ENCODE data around the gene RCE1.

RCE1 gene

GRCh38 chr11:66854729-66855211 lies 11.5 kb downstream of the RCE1 start:
- H3K4me1 ChIP-seq (ENCODE audit: low read depth, poor library complexity, severe bottlenecking): peaks cover 10% of the 10 kb centered on the region
- H3K4me3 ChIP-seq (IDR thresholded peaks at IDR 0.05; ENCODE audit: insufficient read depth, low read depth, low read length): no peak overlapping the region
- no peak for TF ChIP-seq CTCF (conservative IDR thresholded peaks at IDR 0.05; ENCODE audit: low read depth, low read length)
- H3K27ac ChIP-seq: no peak overlapping the region
- H3K4me2 ChIP-seq: no peak overlapping the region
- peaks cover 9% of the 10 kb centered on the region; the same call in 1 of the 2 replicates for H3K79me2 ChIP-seq (ENCODE audit: insufficient read depth, low read depth)
- no peak overlapping the region for H2AFZ ChIP-seq (ENCODE audit: low read depth)
- H3K27me3 ChIP-seq (ENCODE audit: insufficient read depth, low read depth): no peaks in the 10 kb centered on the region
- no peaks in the 10 kb centered on the region for H3K36me3 ChIP-seq (ENCODE audit: insufficient read depth)
- H3K9ac ChIP-seq: no peak overlapping the region
- no peaks in the 10 kb centered on the region for H4K20me1 ChIP-seq (ENCODE audit: insufficient read depth)

- H2AFZ ChIP-seq (ENCODE audit: low read depth): peak overlapping the region; percentile 86
- H3K27me3 ChIP-seq (ENCODE audit: insufficient read depth, low read depth): no peaks in the 10 kb centered on the region
- H3K27ac ChIP-seq: peak overlapping the region; percentile 75
- no peak for TF ChIP-seq CTCF (conservative IDR thresholded peaks at IDR 0.05; ENCODE audit: low read depth, low read length)
- H3K9ac ChIP-seq: peak overlapping the region; percentile 88
- no peaks in the 10 kb centered on the region for H4K20me1 ChIP-seq (ENCODE audit: insufficient read depth)
- no peak overlapping the region for H3K4me3 ChIP-seq (IDR thresholded peaks at IDR 0.05; ENCODE audit: insufficient read depth, low read depth, low read length)
- peaks cover 10% of the 10 kb centered on the region for H3K4me1 ChIP-seq (ENCODE audit: low read depth, poor library complexity, severe bottlenecking)
- H3K4me2 ChIP-seq: peak overlapping the region; percentile 99
- no peaks in the 10 kb centered on the region for H3K36me3 ChIP-seq (ENCODE audit: insufficient read depth)
- H3K79me2 ChIP-seq (ENCODE audit: insufficient read depth, low read depth): peaks cover 9% of the 10 kb centered on the region; the same call in 1 of the 2 replicates
These were observed 12.6 kb downstream of the RCE1 start for GRCh38 chr11:66855574-66856495.

- Histone ChIP-seq H3K27me3 (ENCODE audit: insufficient read depth, low read depth) (no peaks in the 10 kb centered on the region), H3K79me2 (ENCODE audit: insufficient read depth, low read depth) (peaks cover 9% of the 10 kb centered on the region; the same call in 1 of the 2 replicates), H3K9ac (peak within 1 kb of the TSS; percentile 88), H3K4me1 (ENCODE audit: low read depth, poor library complexity, severe bottlenecking) (peaks cover 10% of the 10 kb centered on the region), H4K20me1 (ENCODE audit: insufficient read depth) (no peaks in the 10 kb centered on the region), H3K4me2 (peak within 1 kb of the TSS; percentile 99), H3K36me3 (ENCODE audit: insufficient read depth) (no peaks in the 10 kb centered on the region), H3K27ac (peak within 1 kb of the TSS; percentile 75), H2AFZ (ENCODE audit: low read depth) (peak within 1 kb of the TSS; percentile 86), H3K4me3 (IDR thresholded peaks at IDR 0.05; ENCODE audit: insufficient read depth, low read depth, low read length) (no peak within 1 kb of the TSS)
- TF ChIP-seq CTCF (conservative IDR thresholded peaks at IDR 0.05; ENCODE audit: low read depth, low read length): no peak
These were observed 13.4 kb downstream of the RCE1 start, which contains the start of gene LRFN4 for GRCh38 chr11:66856496-66857233. TSS of gene LRFN4 (plus strand) at chr11:66857064. CDS start at chr11:66857745, 681 bp downstream.

GRCh38 chr11:66857234-66857926 lies 14.1 kb downstream of the RCE1 start:
- Histone ChIP-seq H3K36me3 (ENCODE audit: insufficient read depth) (no peaks in the 10 kb centered on the region), H3K27ac (no peak overlapping the region; the same call in 1 of the 2 replicates), H3K4me2 (peak overlapping the region; percentile 63), H3K4me3 (IDR thresholded peaks at IDR 0.05; ENCODE audit: insufficient read depth, low read depth, low read length) (no peak overlapping the region), H2AFZ (ENCODE audit: low read depth) (peak overlapping the region; percentile 18; the same call in 1 of the 2 replicates), H4K20me1 (ENCODE audit: insufficient read depth) (no peaks in the 10 kb centered on the region), H3K9ac (peak overlapping the region; percentile 57; the same call in 1 of the 2 replicates), H3K27me3 (ENCODE audit: insufficient read depth, low read depth) (no peaks in the 10 kb centered on the region), H3K79me2 (ENCODE audit: insufficient read depth, low read depth) (peaks cover 9% of the 10 kb centered on the region; the same call in 1 of the 2 replicates), H3K4me1 (ENCODE audit: low read depth, poor library complexity, severe bottlenecking) (peaks cover 10% of the 10 kb centered on the region)
- no peak for TF ChIP-seq CTCF (conservative IDR thresholded peaks at IDR 0.05; ENCODE audit: low read depth, low read length)

Data from KMS-11 (cell line).